SK-N-SH (cell line): ENCODE data around the gene SLC35C1. TPM values are rescaled to one million over a fixed set of nuclear protein-coding genes. Genes with fewer than 3 reads are reported as not detected.

Experiments
- CTCF ChIA-PET: fragments of 300-600, 350-600 bp; formaldehyde crosslinking; extraction: SDS; loops from one replicate; lab custom pipeline; 2021; lab: Yijun Ruan, JAX
- POLR2A ChIA-PET: fragments of 350-600 bp; sonication (Branson Sonifier 250); formaldehyde crosslinking; extraction: SDS; loops from one replicate; lab custom pipeline; 2020; ENCODE audit warnings: antibody characterized with exemption, inconsistent platforms; lab: Yijun Ruan, JAX
- DNase-seq: peaks from one replicate; pipeline ENCODE4 v3.0.0; 2012
- H2AFZ ChIP-seq: fragments of 200-600 bp; sonication (generic); 2 replicates; pipeline ENCODE4 v1.8.1; 2016; ENCODE audit warnings: antibody characterized with exemption, mild to moderate bottlenecking, low read depth
- H3F3A ChIP-seq: fragments of 200-600 bp; sonication (generic); replicated peaks from 2 replicates; pipeline ENCODE3; 2016; ENCODE audit warnings: antibody characterized with exemption, mild to moderate bottlenecking; ENCODE audit not compliant: insufficient read depth
- H3K27ac ChIP-seq, 2 experiments: fragments of 200-500 bp in 1 of 2; fragments of 200-600 bp in 1 of 2; sonication (Bioruptor generic) in 1 of 2; sonication (generic), shearing (Covaris generic) in 1 of 2; 2 replicates each; pipeline versions ENCODE4 v1.5.1 to v1.6.1; 2014 to 2016; ENCODE audit warnings: low read depth in 2 of 2, inconsistent platforms in 1 of 2, low read length in 1 of 2, mild to moderate bottlenecking in 1 of 2, mixed read lengths in 1 of 2
- H3K27me3 ChIP-seq: fragments of 200-600 bp; sonication (generic), shearing (Covaris generic); 2 replicates; pipeline ENCODE4 v1.6.1; 2016; ENCODE audit warnings: mixed run types; ENCODE audit not compliant: insufficient read depth
- H3K36me3 ChIP-seq, 2 experiments: fragments of 200-500 bp in 1 of 2; fragments of 200-600 bp in 1 of 2; sonication (Bioruptor generic) in 1 of 2; sonication (generic) in 1 of 2; replicated peaks in 1 of 2; 2 replicates each; pipeline versions ENCODE3 to v1.5.1; 2014 to 2016; ENCODE audit warnings: low read length in 1 of 2, mild to moderate bottlenecking in 1 of 2; ENCODE audit not compliant: insufficient read depth in 2 of 2, control insufficient read depth in 1 of 2
- H3K4me1 ChIP-seq, 2 experiments: fragments of 200-500 bp in 1 of 2; fragments of 200-600 bp in 1 of 2; sonication (Bioruptor generic) in 1 of 2; sonication (generic), shearing (Covaris generic) in 1 of 2; 2 replicates each; pipeline versions ENCODE4 v1.5.1 to v1.6.1; 2014 to 2016; ENCODE audit warnings: low read depth in 1 of 2, low read length in 1 of 2, mixed run types in 1 of 2; ENCODE audit not compliant: insufficient read depth in 2 of 2, control insufficient read depth in 1 of 2
- H3K4me2 ChIP-seq: fragments of 200-600 bp; sonication (generic), shearing (Covaris generic); 2 replicates; pipeline ENCODE4 v1.6.1; 2017; ENCODE audit warnings: mixed run types
- H3K4me3 ChIP-seq, 2 experiments: fragments of 200-500 bp in 1 of 2; fragments of 200-600 bp in 1 of 2; sonication (Bioruptor generic) in 1 of 2; sonication (generic), shearing (Covaris generic) in 1 of 2; 2 replicates each; pipeline versions ENCODE4 v1.5.1 to v1.8.1; 2014 to 2016; ENCODE audit warnings: low read depth in 2 of 2, inconsistent platforms in 1 of 2, low read length in 1 of 2, mild to moderate bottlenecking in 1 of 2, mixed read lengths in 1 of 2, moderate library complexity in 1 of 2
- H3K79me2 ChIP-seq: fragments of 200-600 bp; sonication (generic); 2 replicates; pipeline ENCODE4 v1.8.1; 2017; ENCODE audit warnings: mild to moderate bottlenecking; ENCODE audit not compliant: insufficient read depth
- H3K9ac ChIP-seq: fragments of 200-600 bp; sonication (generic); 2 replicates; pipeline ENCODE4 v1.6.1; 2017; ENCODE audit warnings: mixed run types
- H3K9me2 ChIP-seq: fragments of 200-600 bp; sonication (generic); 2 replicates; pipeline ENCODE4 v1.6.1; 2017; ENCODE audit warnings: mixed run types
- H3K9me3 ChIP-seq: fragments of 200-600 bp; sonication (generic); 2 replicates; pipeline ENCODE4 v1.6.1; 2017; ENCODE audit warnings: mixed run types, mild to moderate bottlenecking, moderate library complexity
- H4K20me1 ChIP-seq: fragments of 200-600 bp; sonication (generic); 2 replicates; pipeline ENCODE4 v1.6.1; 2017; ENCODE audit warnings: mild to moderate bottlenecking, mixed run types; ENCODE audit not compliant: insufficient read depth
- FOSL2 ChIP-seq: IDR thresholded peaks from 2 replicates; pipeline ENCODE4 v1.4.0; 2012; ENCODE audit warnings: low read depth, mild to moderate bottlenecking, moderate library complexity, borderline replicate concordance
- FOXJ3 ChIP-seq: sonication (generic); formaldehyde crosslinking; IDR thresholded peaks from 2 replicates; pipeline ENCODE4 v1.5.1; 2020; ENCODE audit warnings: mild to moderate bottlenecking, missing genetic modification reagents
- MEF2A ChIP-seq: IDR thresholded peaks from 2 replicates; pipeline ENCODE4 v1.4.0; 2012; ENCODE audit warnings: low read depth, borderline replicate concordance
- NRF1 ChIP-seq: IDR thresholded peaks from 2 replicates; pipeline ENCODE4 v1.6.1; 2012; ENCODE audit warnings: low read depth, mild to moderate bottlenecking, low read length
- RAD21 ChIP-seq: IDR thresholded peaks from 2 replicates; pipeline ENCODE4 v1.6.1; 2012; ENCODE audit warnings: mild to moderate bottlenecking, low read length
- SIN3A ChIP-seq: IDR thresholded peaks from 2 replicates; pipeline ENCODE4 v1.6.1; 2012; ENCODE audit warnings: low read depth, mild to moderate bottlenecking, low read length, moderate library complexity, borderline replicate concordance
- SMC3 ChIP-seq: IDR thresholded peaks from 2 replicates; pipeline ENCODE4 v1.6.1; 2012; ENCODE audit warnings: low read depth, low read length, improper control_type of control experiment
- TEAD4 ChIP-seq: IDR thresholded peaks from 2 replicates; pipeline ENCODE4 v1.4.0; 2012; ENCODE audit warnings: mild to moderate bottlenecking, borderline replicate concordance; ENCODE audit not compliant: insufficient read depth
- WGBS: methylation state at CpG from one replicate; pipeline ENCODE4 v1.1.6; 2017; ENCODE audit warnings: low lambda C conversion rate; 5-methylcytosine and 5-hydroxymethylcytosine counted together
- polyA plus RNA-seq, 3 experiments: library from polyadenylated mRNA; depleted of rRNA; stranded (reverse); fragments of >200 nt; gene quantifications; 2 replicates each; pipeline ENCODE4 v1.2.3, GENCODE V29; 2012
- TF ChIP-seq, protein P1 (sequence below): fragments of 150-350 bp; IDR thresholded peaks from 2 replicates; pipeline ENCODE4 v1.6.1; 2017; ENCODE audit warnings: antibody characterized with exemption, low read length, low read depth, borderline replicate concordance
- TF ChIP-seq, protein P2 (sequence below): IDR thresholded peaks from 2 replicates; pipeline ENCODE4; 2012

Gene SLC35C1
- polyA plus RNA-seq, 1 of the 3 experiments (the other 2 are of a cell fraction) = 6.2 TPM

DNA sequence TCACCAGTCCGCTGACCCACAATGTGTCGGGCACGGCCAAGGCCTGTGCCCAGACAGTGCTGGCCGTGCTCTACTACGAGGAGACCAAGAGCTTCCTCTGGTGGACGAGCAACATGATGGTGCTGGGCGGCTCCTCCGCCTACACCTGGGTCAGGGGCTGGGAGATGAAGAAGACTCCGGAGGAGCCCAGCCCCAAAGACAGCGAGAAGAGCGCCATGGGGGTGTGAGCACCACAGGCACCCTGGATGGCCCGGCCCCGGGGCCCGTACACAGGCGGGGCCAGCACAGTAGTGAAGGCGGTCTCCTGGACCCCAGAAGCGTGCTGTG is 6.1 kb downstream of the SLC35C1 start:
- WGBS = 81% methylated on average over 6 of the region's 17 CpGs
- ChIA-PET CTCF (no interaction called here), POLR2A (no interaction called here)
- Histone ChIP-seq H2AFZ (no peak overlapping the region), H3K4me3 (no peak overlapping the region), H3K27me3 (no peaks in the 10 kb centered on the region), H3K36me3 (peaks cover 11 to 36% of the 10 kb centered on the region in 2 experiments), H3F3A (no peaks in the 10 kb centered on the region), H3K79me2 (peaks cover 36% of the 10 kb centered on the region), H3K9me2 (no peaks in the 10 kb centered on the region), H4K20me1 (peaks cover 39% of the 10 kb centered on the region), H3K9me3 (no peaks in the 10 kb centered on the region), H3K27ac (no peak overlapping the region), H3K4me1 (peaks cover 9 to 23% of the 10 kb centered on the region in 2 experiments; a peak in 2 of 4 replicates), H3K9ac (no peak overlapping the region), H3K4me2 (no peak overlapping the region)
- TF ChIP-seq FOXJ3 (CRISPR knock-in tag) = no peak
- no peak for TF ChIP-seq SIN3A
- TF ChIP-seq MEF2A = no peak
- TF ChIP-seq FOSL2 = no peak
- TF ChIP-seq SMC3 = no peak
- no peak for DNase-seq

DNA sequence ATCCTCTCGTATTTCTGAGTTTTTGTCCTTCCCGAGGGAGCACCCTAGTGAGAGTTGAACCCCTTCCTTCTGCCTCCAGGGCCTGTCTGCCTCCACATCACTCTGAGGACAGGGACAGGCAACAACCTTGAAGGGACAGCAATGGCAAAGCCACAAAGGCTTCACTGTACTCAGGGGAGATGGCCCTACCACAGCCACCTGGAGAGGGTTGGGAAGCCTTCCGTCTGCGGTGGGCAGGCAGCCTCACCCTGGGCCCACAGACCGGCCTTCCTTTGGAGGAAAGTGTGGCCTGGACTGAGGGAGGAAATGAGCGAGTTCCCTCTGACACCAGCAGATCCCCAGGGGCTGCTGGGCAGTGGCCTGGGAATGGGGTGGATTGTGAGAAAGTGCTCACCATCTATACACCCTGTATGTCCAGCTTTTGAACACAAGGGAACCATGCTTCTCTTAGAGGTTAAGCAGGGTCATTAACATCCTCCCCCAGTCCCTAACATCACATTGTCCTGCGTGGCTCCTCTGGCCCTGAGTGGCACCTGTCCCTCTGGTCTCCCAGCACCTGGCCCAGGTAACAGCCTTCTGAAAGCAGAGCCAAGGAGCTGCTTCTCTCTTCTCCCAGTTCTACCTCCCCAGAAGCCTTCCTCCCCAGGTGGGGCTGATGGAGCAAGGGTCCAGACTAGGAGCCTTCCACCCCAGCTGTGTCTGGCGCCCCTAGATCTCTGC is 6.8 kb downstream of the SLC35C1 start:
- no peaks in the 10 kb centered on the region for H3K27me3 ChIP-seq
- peaks cover 34% of the 10 kb centered on the region for H4K20me1 ChIP-seq
- no peak overlapping the region for H2AFZ ChIP-seq
- H3K4me3 ChIP-seq = no peak overlapping the region
- no peaks in the 10 kb centered on the region for H3K9me3 ChIP-seq
- no peak overlapping the region for H3K27ac ChIP-seq
- H3K4me2 ChIP-seq = no peak overlapping the region
- peaks cover 30% of the 10 kb centered on the region for H3K79me2 ChIP-seq
- no peak overlapping the region for H3K9ac ChIP-seq
- peaks cover 7 to 16% of the 10 kb centered on the region in 2 experiments; a peak in 2 of 4 replicates for H3K4me1 ChIP-seq
- ChIA-PET POLR2A (no interaction called here), CTCF (no interaction called here)
- no peaks in the 10 kb centered on the region for H3F3A ChIP-seq
- 93% methylated on average over 5 of the region's 8 CpGs for WGBS
- TF ChIP-seq TEAD4 = no peak
- no peak for TF ChIP-seq NRF1
- TF ChIP-seq, protein P1, sequence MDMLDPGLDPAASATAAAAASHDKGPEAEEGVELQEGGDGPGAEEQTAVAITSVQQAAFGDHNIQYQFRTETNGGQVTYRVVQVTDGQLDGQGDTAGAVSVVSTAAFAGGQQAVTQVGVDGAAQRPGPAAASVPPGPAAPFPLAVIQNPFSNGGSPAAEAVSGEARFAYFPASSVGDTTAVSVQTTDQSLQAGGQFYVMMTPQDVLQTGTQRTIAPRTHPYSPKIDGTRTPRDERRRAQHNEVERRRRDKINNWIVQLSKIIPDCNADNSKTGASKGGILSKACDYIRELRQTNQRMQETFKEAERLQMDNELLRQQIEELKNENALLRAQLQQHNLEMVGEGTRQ = no peak
- TF ChIP-seq RAD21 = no peak
- TF ChIP-seq, protein P2, sequence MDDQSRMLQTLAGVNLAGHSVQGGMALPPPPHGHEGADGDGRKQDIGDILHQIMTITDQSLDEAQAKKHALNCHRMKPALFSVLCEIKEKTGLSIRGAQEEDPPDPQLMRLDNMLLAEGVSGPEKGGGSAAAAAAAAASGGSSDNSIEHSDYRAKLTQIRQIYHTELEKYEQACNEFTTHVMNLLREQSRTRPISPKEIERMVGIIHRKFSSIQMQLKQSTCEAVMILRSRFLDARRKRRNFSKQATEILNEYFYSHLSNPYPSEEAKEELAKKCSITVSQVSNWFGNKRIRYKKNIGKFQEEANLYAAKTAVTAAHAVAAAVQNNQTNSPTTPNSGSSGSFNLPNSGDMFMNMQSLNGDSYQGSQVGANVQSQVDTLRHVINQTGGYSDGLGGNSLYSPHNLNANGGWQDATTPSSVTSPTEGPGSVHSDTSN = no peak
- TF ChIP-seq MEF2A = no peak
- TF ChIP-seq FOXJ3 (CRISPR knock-in tag) = no peak
- DNase-seq = no peak
- H3K36me3 ChIP-seq = peaks cover 8 to 36% of the 10 kb centered on the region in 2 experiments
- no peaks in the 10 kb centered on the region for H3K9me2 ChIP-seq
